ENCODE data around the gene TADA1. TPM values are rescaled to one million over a fixed set of nuclear protein-coding genes. Genes with fewer than 3 reads are reported as not detected.

The TADA1 gene
- total RNA-seq, 1 experiment from 2014 or later: 16.0 TPM

DNA sequence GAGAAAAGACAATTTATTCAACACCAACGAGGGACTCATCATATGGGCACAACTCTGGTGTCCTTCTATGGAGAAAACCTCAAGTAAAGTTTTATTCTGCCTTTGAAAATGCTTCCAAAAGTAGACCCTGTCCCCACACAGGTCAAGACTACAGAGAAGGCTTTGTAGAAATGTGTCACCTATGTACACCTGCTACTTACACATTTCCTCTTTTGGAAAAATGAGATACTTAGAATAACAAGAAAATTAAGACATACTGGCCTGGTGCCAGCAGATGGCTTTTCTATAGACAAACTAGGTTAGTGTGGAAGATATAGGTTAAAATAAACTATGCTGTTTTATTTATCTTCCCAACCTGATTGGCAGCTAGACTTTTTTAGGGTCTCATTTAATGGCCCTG, 23.1 kb downstream of the TADA1 start:
- Histone ChIP-seq H3K36me3 (ENCODE audit: control insufficient read depth in 1 of 2, insufficient read depth in 2 of 2, low read length in 2 of 2) (peaks cover 37 to 73% of the 10 kb centered on the region in 2 experiments), H3K27ac (ENCODE audit: low read depth, low read length) (no peak overlapping the region), H3K4me1 (ENCODE audit: control insufficient read depth in 1 of 2, insufficient read depth in 2 of 2, low read length in 2 of 2) (no peaks in the 10 kb centered on the region), H3K79me2 (ENCODE audit: insufficient read depth, low read length) (peaks cover 61% of the 10 kb centered on the region), H3K4me2 (ENCODE audit: low read length) (no peak overlapping the region), H3K27me3 (ENCODE audit: insufficient read depth, low read length) (no peaks in the 10 kb centered on the region), H3K9me2 (ENCODE audit: insufficient read depth) (no peaks in the 10 kb centered on the region), H3K9ac (ENCODE audit: low read length) (no peak overlapping the region), H2AFZ (ENCODE audit: low read depth, low read length, poor library complexity, severe bottlenecking) (no peak overlapping the region), H3K4me3 (replicated peaks in 1 of 2; ENCODE audit: low read depth in 1 of 2, low read length in 2 of 2) (no peak overlapping the region), H4K20me1 (ENCODE audit: insufficient read depth) (peaks cover 16% of the 10 kb centered on the region; the same call in 1 of the 2 replicates), H3K9me3 (ENCODE audit: control insufficient read depth in 1 of 2, insufficient read depth in 1 of 2, low read depth in 1 of 2, low read length in 2 of 2) (no peaks in the 10 kb centered on the region)
- CTCF ChIA-PET: no interaction called here
- POLR2A ChIA-PET: interaction anchor here (2.2 kb wide), 1 partner anchor 14 kb away, joined by 7 read pairs; the partner anchor contains the start of gene POGK
- DNase-seq (ENCODE audit: low read depth, low spot score): no peak
- TF ChIP-seq POLR2A (IDR thresholded peaks at IDR 0.05; ENCODE audit: borderline replicate concordance, extremely low read depth, insufficient read depth, insufficient read length): no peak
- no peak for TF ChIP-seq POLR2AphosphoS5 (IDR thresholded peaks at IDR 0.05; ENCODE audit: low read depth, low read length)
- no peak for TF ChIP-seq ATF3 (IDR thresholded peaks at IDR 0.05)
- no peak for TF ChIP-seq EZH2phosphoT487 (IDR thresholded peaks at IDR 0.05; ENCODE audit: borderline replicate concordance)
- no peak for TF ChIP-seq EGR1 (IDR thresholded peaks at IDR 0.05; ENCODE audit: low read depth)
- intact Hi-C loops (cut with micrococcal nuclease): no loop called here
- RAD21 ChIA-PET (ENCODE audit: low non-redundant PET in 1 of 2, low total read pairs in 2 of 2, uncharacterized antibody in 2 of 2, unreplicated experiment in 2 of 2): no interaction called here
- BruUV-seq (replicated peaks): no TSS peak
- no peak for ATAC-seq

DNA sequence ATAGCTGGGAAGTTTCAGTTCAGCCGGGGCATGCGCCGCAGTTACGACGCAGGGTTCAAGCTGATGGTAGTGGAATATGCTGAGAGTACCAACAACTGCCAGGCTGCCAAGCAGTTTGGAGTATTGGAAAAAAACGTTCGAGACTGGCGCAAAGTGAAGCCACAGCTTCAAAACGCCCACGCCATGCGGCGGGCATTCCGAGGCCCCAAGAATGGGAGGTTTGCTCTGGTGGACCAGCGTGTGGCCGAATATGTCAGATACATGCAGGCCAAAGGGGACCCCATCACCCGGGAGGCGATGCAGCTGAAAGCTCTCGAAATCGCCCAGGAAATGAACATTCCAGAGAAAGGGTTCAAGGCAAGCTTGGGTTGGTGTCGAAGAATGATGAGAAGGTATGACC, 26.9 kb downstream of the TADA1 start:
- peaks cover 48 to 83% of the 10 kb centered on the region in 2 experiments for H3K36me3 ChIP-seq (ENCODE audit: control insufficient read depth in 1 of 2, insufficient read depth in 2 of 2, low read length in 2 of 2)
- no peak for ATAC-seq
- POLR2A ChIA-PET: no interaction called here
- no peak overlapping the region for H3K4me2 ChIP-seq (ENCODE audit: low read length)
- H3K79me2 ChIP-seq (ENCODE audit: insufficient read depth, low read length): peaks cover 82% of the 10 kb centered on the region
- H4K20me1 ChIP-seq (ENCODE audit: insufficient read depth): peaks cover 16% of the 10 kb centered on the region; the same call in 1 of the 2 replicates
- H3K9me2 ChIP-seq (ENCODE audit: insufficient read depth): no peaks in the 10 kb centered on the region
- no TSS peak for BruUV-seq (replicated peaks)
- H2AFZ ChIP-seq (ENCODE audit: low read depth, low read length, poor library complexity, severe bottlenecking): no peak overlapping the region
- no peaks in the 10 kb centered on the region for H3K4me1 ChIP-seq (ENCODE audit: control insufficient read depth in 1 of 2, insufficient read depth in 2 of 2, low read length in 2 of 2)
- H3K9me3 ChIP-seq (ENCODE audit: control insufficient read depth in 1 of 2, insufficient read depth in 1 of 2, low read depth in 1 of 2, low read length in 2 of 2): no peaks in the 10 kb centered on the region
- no peak overlapping the region for H3K4me3 ChIP-seq (replicated peaks in 1 of 2; ENCODE audit: low read depth in 1 of 2, low read length in 2 of 2)
- no peak overlapping the region for H3K9ac ChIP-seq (ENCODE audit: low read length)
- no peaks in the 10 kb centered on the region for H3K27me3 ChIP-seq (ENCODE audit: insufficient read depth, low read length)
- no peak for DNase-seq (ENCODE audit: low read depth, low spot score)
- RAD21 ChIA-PET (ENCODE audit: low non-redundant PET in 1 of 2, low total read pairs in 2 of 2, uncharacterized antibody in 2 of 2, unreplicated experiment in 2 of 2): no interaction called here
- intact Hi-C loops (cut with micrococcal nuclease): no loop called here
- CTCF ChIA-PET: no interaction called here
- H3K27ac ChIP-seq (ENCODE audit: low read depth, low read length): no peak overlapping the region
- no peak for TF ChIP-seq CEBPB (IDR thresholded peaks at IDR 0.05; ENCODE audit: low read depth)
- TF ChIP-seq SIN3A (IDR thresholded peaks at IDR 0.05; ENCODE audit: low read depth): no peak
- no peak for TF ChIP-seq CBX3 (IDR thresholded peaks at IDR 0.05; ENCODE audit: low read depth)
- TF ChIP-seq JUND (IDR thresholded peaks at IDR 0.05): no peak
- no peak for TF ChIP-seq FOSL1 (IDR thresholded peaks at IDR 0.05; ENCODE audit: low read depth)
- TF ChIP-seq ELF1 (IDR thresholded peaks at IDR 0.05; ENCODE audit: borderline replicate concordance, low read depth): no peak
- no peak for TF ChIP-seq REST (IDR thresholded peaks at IDR 0.05; ENCODE audit: low read depth)
- no peak for TF ChIP-seq SRF (IDR thresholded peaks at IDR 0.05; ENCODE audit: low read depth)
- no peak for TF ChIP-seq ATF3 (IDR thresholded peaks at IDR 0.05)
- TF ChIP-seq EZH2 (IDR thresholded peaks at IDR 0.05): no peak
- no peak for TF ChIP-seq CTCF (IDR thresholded peaks at IDR 0.05 in 2 of 3, conservative IDR thresholded peaks at IDR 0.05 in 1 of 3; ENCODE audit: borderline replicate concordance in 1 of 3, insufficient read depth in 1 of 3, low read depth in 2 of 3, low read length in 2 of 3)
- TF ChIP-seq TCF7L2 (IDR thresholded peaks at IDR 0.05; ENCODE audit: borderline replicate concordance, extremely low read depth, insufficient read depth, insufficient read length): no peak
- TF ChIP-seq ZNF274 (IDR thresholded peaks at IDR 0.05; ENCODE audit: low read depth, low read length): no peak
